ENCODE data around the gene MUC6. TPM values are rescaled to one million over a fixed set of nuclear protein-coding genes. Genes with fewer than 3 reads are reported as not detected.
A peak's percentile ranks its signal among the peaks of the same experiment; 100 is the strongest.

The MUC6 gene
- total and polyA plus RNA-seq, 5 experiments from 2014 or later = not detected

DNA sequence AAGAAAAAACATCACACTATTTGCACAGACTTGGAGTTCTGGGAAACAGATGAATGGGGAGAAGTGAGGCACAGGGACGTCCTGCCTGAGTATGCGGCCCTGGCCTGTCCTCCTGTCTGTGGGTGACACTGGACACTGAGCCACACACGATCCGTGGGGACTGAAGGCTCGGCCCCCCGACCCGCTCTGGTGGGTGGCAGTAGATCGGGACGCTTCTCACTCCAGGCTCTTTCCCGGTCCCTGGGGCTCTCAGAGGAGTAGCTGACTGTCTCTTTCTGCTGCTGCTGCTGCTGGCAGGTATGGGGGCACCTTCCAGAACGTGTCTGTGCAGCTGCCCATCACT is 27.7 kb downstream of the MUC6 start:
- DNase-seq (no peak), ATAC-seq (no peak)
- peaks cover 0 to 72% (median 20%) of the 10 kb centered on the region in 3 donors for H3K36me3 Mint-ChIP-seq
- H3K4me1 Mint-ChIP-seq = peaks cover 0 to 2% (median under 1%) of the 10 kb centered on the region in 4 donors
- no peak overlapping the region for H3K27ac Mint-ChIP-seq
- POLR2A ChIA-PET = no interaction called here
- no peak overlapping the region for H3K4me3 Mint-ChIP-seq
- H3K9me3 Mint-ChIP-seq = no peaks in the 10 kb centered on the region
- no peaks in the 10 kb centered on the region for H3K27me3 Mint-ChIP-seq

DNA sequence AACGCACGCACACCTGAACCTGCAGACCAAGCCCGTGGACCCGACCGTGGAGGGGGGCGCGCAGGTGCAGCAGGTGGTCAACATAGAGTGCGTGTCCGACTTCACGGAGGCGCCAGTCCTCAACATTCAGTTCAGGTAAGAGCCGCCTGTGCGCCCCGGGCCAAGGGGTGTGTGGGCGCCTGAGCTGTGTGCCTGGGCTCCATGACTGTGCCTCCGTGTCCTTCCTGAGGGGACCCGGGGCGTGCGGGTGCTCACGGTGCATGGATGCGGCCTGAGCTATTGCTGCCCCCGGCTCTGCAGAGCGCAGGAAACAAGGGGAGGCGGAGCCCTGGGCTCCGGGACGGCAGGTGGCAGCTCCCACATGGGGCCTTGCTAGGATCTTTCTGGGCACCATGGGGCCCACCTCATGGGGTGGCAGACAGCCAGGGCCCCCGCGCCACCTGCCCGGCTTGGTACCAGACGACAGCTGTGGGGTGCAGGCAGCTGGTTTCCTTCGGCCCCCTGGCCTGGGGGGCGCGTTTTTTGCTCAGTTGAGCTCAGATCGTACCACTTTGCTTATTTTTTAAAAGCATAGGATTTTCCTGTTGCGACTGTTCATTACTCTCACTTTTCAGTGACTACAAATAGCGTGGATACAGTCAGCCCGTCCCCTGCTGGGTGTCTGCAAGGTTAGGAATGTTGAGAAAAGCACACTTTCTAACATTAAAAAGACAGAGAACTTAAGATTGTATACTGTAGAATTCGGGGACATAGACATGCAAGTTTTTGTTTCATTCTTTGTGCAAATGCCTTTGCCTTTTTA is 28.3 kb downstream of the MUC6 start:
- Mint-ChIP-seq H3K4me1 (peaks cover 0 to 2% (median under 1%) of the 10 kb centered on the region in 4 donors), H3K27me3 (no peaks in the 10 kb centered on the region), H3K9me3 (no peaks in the 10 kb centered on the region), H3K27ac (no peak overlapping the region), H3K4me3 (no peak overlapping the region), H3K36me3 (peaks cover 0 to 77% (median 21%) of the 10 kb centered on the region in 3 donors)
- no peak for ATAC-seq
- POLR2A ChIA-PET = no interaction called here
- DNase-seq = no peak

GRCh38 chr11:1007279-1007678 is 29.2 kb downstream of the MUC6 start:
- no peaks in the 10 kb centered on the region for H3K9me3 Mint-ChIP-seq
- H3K4me1 Mint-ChIP-seq = peaks cover 0 to 3% (median under 1%) of the 10 kb centered on the region in 4 donors
- no peaks in the 10 kb centered on the region for H3K27me3 Mint-ChIP-seq
- DNase-seq = no peak
- H3K36me3 Mint-ChIP-seq = peaks cover 0 to 85% (median 24%) of the 10 kb centered on the region in 3 donors
- POLR2A ChIA-PET = no interaction called here
- ATAC-seq = no peak
- H3K27ac Mint-ChIP-seq = no peak overlapping the region
- no peak overlapping the region for H3K4me3 Mint-ChIP-seq

- Mint-ChIP-seq H3K4me3 (no peak overlapping the region), H3K4me1 (peaks cover 0 to 4% (median under 1%) of the 10 kb centered on the region in 4 donors), H3K27me3 (no peaks in the 10 kb centered on the region), H3K27ac (peak overlapping the region in 1 of 10 donors; percentile 72), H3K9me3 (no peaks in the 10 kb centered on the region), H3K36me3 (peaks cover 0 to 85% (median 24%) of the 10 kb centered on the region in 3 donors)
- ATAC-seq = no peak
- POLR2A ChIA-PET = no interaction called here
- no peak for DNase-seq
Measured at GRCh38 chr11:1006762-1007161, 29.8 kb downstream of the MUC6 start.

- no peaks in the 10 kb centered on the region for H3K27me3 Mint-ChIP-seq
- H3K4me3 Mint-ChIP-seq = no peak overlapping the region
- no peak for DNase-seq
- ATAC-seq = no peak
- peaks cover 0 to 9% (median 5%) of the 10 kb centered on the region in 4 donors for H3K4me1 Mint-ChIP-seq
- H3K36me3 Mint-ChIP-seq = peaks cover 0 to 88% (median 24%) of the 10 kb centered on the region in 3 donors
- no peaks in the 10 kb centered on the region for H3K9me3 Mint-ChIP-seq
- no peak overlapping the region for H3K27ac Mint-ChIP-seq
- POLR2A ChIA-PET = no interaction called here
Measured at GRCh38 chr11:1005928-1006327, 30.6 kb downstream of the MUC6 start.

GRCh38 chr11:1003159-1003558 is 33.4 kb downstream of the MUC6 start:
- Mint-ChIP-seq H3K27ac (no peak overlapping the region), H3K9me3 (no peaks in the 10 kb centered on the region), H3K4me3 (no peak overlapping the region), H3K27me3 (no peaks in the 10 kb centered on the region), H3K4me1 (peaks cover 0 to 11% (median 7%) of the 10 kb centered on the region in 4 donors), H3K36me3 (peaks cover 0 to 83% (median 14%) of the 10 kb centered on the region in 3 donors)
- DNase-seq (no peak), ATAC-seq (no peak)
- POLR2A ChIA-PET = no interaction called here

GRCh38 chr11:1002406-1002984 is 34.0 kb downstream of the MUC6 start:
- POLR2A ChIA-PET = no interaction called here
- no peaks in the 10 kb centered on the region for H3K9me3 Mint-ChIP-seq
- ATAC-seq = no peak
- H3K27ac Mint-ChIP-seq = no peak overlapping the region
- peaks cover 0 to 11% (median 7%) of the 10 kb centered on the region in 4 donors for H3K4me1 Mint-ChIP-seq
- H3K36me3 Mint-ChIP-seq = peaks cover 0 to 82% (median 13%) of the 10 kb centered on the region in 3 donors
- H3K4me3 Mint-ChIP-seq = no peak overlapping the region
- DNase-seq = no peak
- H3K27me3 Mint-ChIP-seq = no peaks in the 10 kb centered on the region

DNA sequence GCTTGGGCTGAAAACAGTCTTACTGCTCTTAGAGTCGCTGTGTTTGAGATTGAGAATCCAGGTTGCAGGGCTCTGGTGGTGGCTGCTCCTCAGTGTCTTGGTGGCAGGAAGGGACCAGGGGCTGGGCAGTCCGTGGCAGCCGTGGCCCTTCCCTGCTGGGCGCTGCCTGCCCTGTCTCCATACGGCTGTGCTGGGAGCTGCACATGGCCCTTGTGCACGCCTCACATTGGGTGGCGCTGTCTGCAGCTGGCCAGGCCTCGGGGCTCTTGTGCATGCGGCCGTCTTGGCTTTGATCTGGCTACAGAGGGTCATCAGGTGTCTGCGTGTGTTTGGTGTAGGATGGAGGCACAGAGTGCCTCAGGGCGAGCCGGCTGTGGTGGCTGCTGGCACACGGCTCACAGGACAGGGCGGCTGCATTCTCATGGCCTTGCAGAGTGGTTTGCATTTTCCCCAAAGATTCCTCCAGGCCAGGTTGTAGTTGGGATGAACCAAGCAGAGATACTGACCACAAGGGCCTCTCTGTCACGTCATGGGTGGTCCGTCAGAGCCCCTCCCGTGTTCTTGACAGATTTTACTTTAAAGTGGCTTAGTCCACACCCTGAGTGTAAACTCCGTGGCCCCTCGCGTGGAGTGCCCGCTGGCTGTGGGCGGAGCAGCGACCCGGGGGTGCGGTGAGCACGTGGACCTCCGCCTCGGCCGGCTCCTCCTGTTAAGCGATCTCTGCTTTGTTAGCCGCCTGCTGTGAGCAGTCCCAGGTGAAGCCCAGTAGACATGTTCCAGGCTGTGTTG is 34.7 kb downstream of the MUC6 start:
- Mint-ChIP-seq H3K9me3 (no peaks in the 10 kb centered on the region), H3K27ac (peak overlapping the region in 1 of 10 donors; percentile 4), H3K27me3 (no peaks in the 10 kb centered on the region), H3K4me3 (no peak overlapping the region), H3K4me1 (peaks cover 0 to 11% (median 7%) of the 10 kb centered on the region in 4 donors), H3K36me3 (peaks cover 0 to 79% (median 9%) of the 10 kb centered on the region in 3 donors)
- ATAC-seq (no peak), DNase-seq (no peak)
- POLR2A ChIA-PET = no interaction called here

- no peaks in the 10 kb centered on the region for H3K27me3 Mint-ChIP-seq
- H3K27ac Mint-ChIP-seq = peak overlapping the region in 2 of 10 donors; percentile 4 to 73
- H3K4me3 Mint-ChIP-seq = no peak overlapping the region
- DNase-seq = no peak
- POLR2A ChIA-PET = no interaction called here
- H3K4me1 Mint-ChIP-seq = peaks cover 7 to 14% (median 9%) of the 10 kb centered on the region in 4 donors
- no peaks in the 10 kb centered on the region for H3K9me3 Mint-ChIP-seq
- ATAC-seq = no peak
- H3K36me3 Mint-ChIP-seq = peaks cover 0 to 76% (median 10%) of the 10 kb centered on the region in 3 donors
Measured at GRCh38 chr11:1000357-1001278, 35.9 kb downstream of the MUC6 start.

DNA sequence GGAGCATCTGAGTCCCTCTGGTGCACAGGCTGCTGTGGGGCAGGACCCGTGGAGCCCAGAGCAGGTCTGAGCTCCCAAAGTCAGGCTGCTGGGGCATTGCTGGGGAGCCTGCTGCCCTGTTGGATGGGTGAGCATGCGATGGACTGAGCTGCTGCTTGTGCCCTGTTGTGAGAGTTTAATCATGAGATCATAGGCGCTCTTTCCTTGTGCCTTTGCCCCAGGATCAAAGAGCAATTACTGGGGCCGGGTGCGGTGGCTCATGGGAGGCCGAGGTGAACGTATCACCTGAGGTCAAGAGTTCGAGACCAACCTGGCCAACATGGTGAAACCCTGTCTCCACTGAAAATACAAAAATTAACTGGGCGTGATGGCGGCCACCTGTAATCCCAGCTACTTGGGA is 37.5 kb downstream of the MUC6 start:
- peaks cover 11 to 18% (median 12%) of the 10 kb centered on the region in 4 donors for H3K4me1 Mint-ChIP-seq
- POLR2A ChIA-PET = interaction anchor here (0.7 kb wide), 1 partner anchor 41 kb away, joined by 3 read pairs; no protein-coding TSS in a partner anchor
- H3K9me3 Mint-ChIP-seq = no peaks in the 10 kb centered on the region
- no peak overlapping the region for H3K4me3 Mint-ChIP-seq
- H3K27ac Mint-ChIP-seq = peak overlapping the region in 1 of 10 donors; percentile 5
- ATAC-seq (no peak), DNase-seq (no peak)
- H3K36me3 Mint-ChIP-seq = peaks cover 0 to 64% (median 14%) of the 10 kb centered on the region in 3 donors
- H3K27me3 Mint-ChIP-seq = no peaks in the 10 kb centered on the region

- POLR2A ChIA-PET = no interaction called here
- Mint-ChIP-seq H3K4me1 (peaks cover 11 to 17% (median 12%) of the 10 kb centered on the region in 4 donors), H3K36me3 (peaks cover 0 to 63% (median 13%) of the 10 kb centered on the region in 3 donors), H3K27me3 (no peaks in the 10 kb centered on the region), H3K27ac (no peak overlapping the region), H3K9me3 (no peaks in the 10 kb centered on the region), H3K4me3 (no peak overlapping the region)
- DNase-seq (no peak), ATAC-seq (no peak)
Measured at GRCh38 chr11:997907-998306, 38.6 kb downstream of the MUC6 start.

- no peak for ATAC-seq
- POLR2A ChIA-PET = no interaction called here
Measured at GRCh38 chr11:996681-997080, 39.8 kb downstream of the MUC6 start.

More at GRCh38 chr11:996681-997080, 39.8 kb downstream of the MUC6 start:
- H3K4me3 Mint-ChIP-seq = no peak overlapping the region
- H3K36me3 Mint-ChIP-seq = peaks cover 0 to 60% (median 12%) of the 10 kb centered on the region in 3 donors
- H3K4me1 Mint-ChIP-seq = peaks cover 9 to 18% (median 12%) of the 10 kb centered on the region in 4 donors
- H3K27me3 Mint-ChIP-seq = no peaks in the 10 kb centered on the region
- DNase-seq = no peak
- no peaks in the 10 kb centered on the region for H3K9me3 Mint-ChIP-seq
- H3K27ac Mint-ChIP-seq = peak overlapping the region in 8 of 10 donors; percentile 6 to 89 (median 72)

All from naive thymus-derived CD8-positive, alpha-beta T cell (primary cell).